Ovary (tissue), 9 donors: ENCODE results near the gene KIAA1755. TPM values are rescaled to one million over a fixed set of nuclear protein-coding genes. Genes with fewer than 3 reads are reported as not detected.

Source experiments
- DNase-seq, 5 donors: peaks; one replicate each; pipeline ENCODE4 v3.0.0-alpha.2; 2019 to 2020
- H3K27ac ChIP-seq, 2 donors: fragments of 200-600 bp; one replicate each; pipeline versions ENCODE4 v1.5.1 to v1.8.0; 2019 to 2022
- H3K27me3 ChIP-seq: fragments of 200-600 bp; one replicate; pipeline ENCODE4 v1.8.0; 2022
- H3K36me3 ChIP-seq: fragments of 200-600 bp; sonication (generic); one replicate; pipeline ENCODE4 v1.5.1; 2019
- H3K4me1 ChIP-seq: one replicate; pipeline ENCODE4 v1.8.1; 2013; ENCODE audit warnings: mild to moderate bottlenecking, moderate library complexity; ENCODE audit not compliant: insufficient read depth
- H3K4me3 ChIP-seq: fragments of 200-600 bp; sonication (generic); one replicate; pipeline ENCODE4 v1.5.1; 2017
- H3K9me3 ChIP-seq, 2 donors: fragments of 200-600 bp in 1 of 2; sonication (generic) in 1 of 2; one replicate each; pipeline versions ENCODE4 v1.5.1 to v1.8.1; 2013 to 2019; ENCODE audit warnings: mild to moderate bottlenecking in 1 of 2, moderate library complexity in 1 of 2
- CTCF ChIP-seq, 3 donors: fragments of 450-650 bp in 2 of 3; fragments of 200-600 bp in 1 of 3; IDR thresholded peaks; one replicate each; pipeline versions ENCODE4 v1.5.1 to v1.8.0; 2016 to 2022; ENCODE audit warnings: antibody characterized with exemption in 3 of 3, mild to moderate bottlenecking in 1 of 3
- EP300 ChIP-seq: sonication (generic); formaldehyde crosslinking; IDR thresholded peaks from one replicate; pipeline ENCODE4 v1.6.1; 2017; ENCODE audit warnings: antibody characterized with exemption
- POLR2A ChIP-seq: fragments of 450-650 bp; IDR thresholded peaks from one replicate; pipeline ENCODE4 v1.6.1; 2017; ENCODE audit warnings: antibody characterized with exemption, mild to moderate bottlenecking, moderate library complexity
- WGBS, 3 donors: extraction: QIAGEN DNeasy Blood & Tissue Kit in 1 of 3; methylation state at CpG; one replicate each; pipeline versions ENCODE4 v1.1.5 to v1.1.7; 2013 to 2017; 5-methylcytosine and 5-hydroxymethylcytosine counted together
- intact Hi-C, 4 donors: fragments of 100-400 bp; cut with DNase I; formaldehyde crosslinking; loops; one replicate each; pipeline versions ENCODE4 v1.11.0 to v1.15.1; 2022 to 2023
- polyA plus RNA-seq, 2 donors: library from polyadenylated mRNA; stranded (reverse); fragments of 200-250 nt in 1 of 2; fragments of 350-450 nt in 1 of 2; fragmentation: Illumina TruSeq in 1 of 2; extraction: RNeasy Lipid Tissue Mini Kit (QIAGEN cat#74804) in 1 of 2; gene quantifications; one replicate each; pipeline ENCODE4 v1.2.3, GENCODE V29; 2013 to 2014
- total RNA-seq, 7 donors: library from RNA; depleted of rRNA in 2 of 7; stranded (reverse); fragments of >200 nt in 2 of 7; fragmentation: NEBNext Ultra II Directional in 3 of 7; extraction: Animal tissue kit (Norgen Biotek cat#: 25700) in 3 of 7; gene quantifications; one replicate each; pipeline versions ENCODE4 v1.1.0 to v1.2.4, GENCODE V29; 2016 to 2023
- donor health status: DM: no; HTN: no; CAD: no; lungs with moderate emphysema.
- donor health status: DM: no; HTN: no; CAD: no.
- donor health status: Bipolar disorder and iron deficiency.
- donor health status: DM: yes; HTN: yes; CAD: no.
- donor health status: DM: no; HTN: no; CAD: no.
- donor health status: DM: yes; HTN: yes; CAD: no.

Gene KIAA1755
- total and polyA plus RNA-seq, 9 donors = 4.4 to 29.7 (median 12.0) TPM

- H3K9me3 ChIP-seq = no peaks in the 10 kb centered on the region
- intact Hi-C loops = no loop called here
- no peaks in the 10 kb centered on the region for H3K27me3 ChIP-seq
- no peaks in the 10 kb centered on the region for H3K4me1 ChIP-seq
- no peak overlapping the region for H3K4me3 ChIP-seq
- no peak overlapping the region for H3K27ac ChIP-seq
- no peak for DNase-seq
- H3K36me3 ChIP-seq = no peaks in the 10 kb centered on the region
- WGBS, 3 donors = 70 to 74% (median 71%) methylated on average over 6 of the region's 6 CpGs
- TF ChIP-seq EP300 = no peak
- no peak for TF ChIP-seq POLR2A
- no peak for TF ChIP-seq CTCF (IDR thresholded peaks at IDR 0.05)
Measured at GRCh38 chr20:38203337-38203980, 57.1 kb downstream of the KIAA1755 start.

DNA sequence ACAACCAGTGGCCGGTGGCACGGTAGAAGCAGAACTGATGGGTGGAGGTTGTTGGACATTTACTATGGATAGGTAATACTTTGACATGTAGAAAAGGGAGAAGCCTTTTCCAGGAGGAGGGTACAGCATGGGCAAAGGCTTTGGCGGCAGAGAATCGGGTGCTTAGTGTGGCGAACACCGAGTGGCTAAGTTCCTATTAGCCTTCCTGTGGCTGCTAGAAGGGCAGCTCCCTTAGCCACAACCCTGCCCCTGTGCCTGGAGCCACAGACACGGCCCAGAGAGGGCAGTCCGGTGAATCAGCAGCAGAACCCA lies 57.6 kb downstream of the KIAA1755 start:
- TF ChIP-seq EP300 = no peak
- no peak for TF ChIP-seq POLR2A
- TF ChIP-seq CTCF (IDR thresholded peaks at IDR 0.05) = no peak
- intact Hi-C loops = no loop called here
- 74 to 87% (median 84%) methylated on average over 8 of the region's 8 CpGs for WGBS, 3 donors
- Histone ChIP-seq H3K27me3 (no peaks in the 10 kb centered on the region), H3K36me3 (no peaks in the 10 kb centered on the region), H3K9me3 (no peaks in the 10 kb centered on the region), H3K4me1 (no peaks in the 10 kb centered on the region), H3K27ac (no peak overlapping the region), H3K4me3 (no peak overlapping the region)
- no peak for DNase-seq

DNA sequence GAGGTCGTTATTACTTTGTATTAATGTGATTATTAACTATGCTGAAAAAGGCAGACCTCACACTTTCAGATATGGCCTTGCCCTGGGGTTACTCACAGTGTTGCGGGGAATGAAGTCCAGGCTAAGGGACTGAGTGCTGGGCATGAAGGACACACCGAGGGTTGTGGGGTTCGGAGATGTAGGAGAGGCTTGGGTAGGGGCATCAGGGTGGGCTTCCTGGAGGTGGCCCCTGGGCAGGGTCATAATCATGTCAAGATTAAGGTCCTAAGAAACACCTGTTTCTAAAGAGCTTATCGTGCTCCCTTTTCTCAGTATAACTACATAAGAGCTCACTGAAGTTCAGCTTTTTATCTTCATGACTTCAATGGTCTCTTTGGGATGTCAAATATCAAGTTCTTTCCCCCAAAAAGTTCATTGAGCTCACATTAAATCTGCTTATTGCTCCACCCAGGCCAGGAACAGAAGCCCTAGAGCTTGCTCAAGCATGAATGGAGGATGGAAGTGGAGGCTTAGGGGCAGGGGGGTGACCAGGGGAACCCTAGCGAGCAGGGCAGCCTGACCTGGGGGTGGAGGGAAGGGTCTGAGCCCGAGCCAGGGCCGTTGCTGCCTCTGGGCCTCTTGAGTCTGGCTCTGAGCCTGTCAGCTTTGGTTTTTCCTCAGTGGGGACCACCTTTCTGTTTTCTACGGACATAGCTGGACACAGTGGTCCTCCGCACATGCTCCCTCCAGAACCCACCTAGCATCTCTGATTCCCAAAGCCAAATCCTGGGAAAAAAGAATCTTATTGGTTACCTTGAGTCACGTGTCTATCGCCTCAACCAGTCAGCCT lies 58.2 kb downstream of the KIAA1755 start:
- Histone ChIP-seq H3K27ac (no peak overlapping the region), H3K9me3 (no peaks in the 10 kb centered on the region), H3K4me1 (no peaks in the 10 kb centered on the region), H3K4me3 (no peak overlapping the region), H3K36me3 (no peaks in the 10 kb centered on the region), H3K27me3 (no peaks in the 10 kb centered on the region)
- no peak for DNase-seq
- intact Hi-C loops = no loop called here
- no peak for TF ChIP-seq POLR2A
- TF ChIP-seq EP300 = no peak
- no peak for TF ChIP-seq CTCF (IDR thresholded peaks at IDR 0.05)
- WGBS, 3 donors = 78 to 84% (median 82%) methylated on average over 12 of the region's 12 CpGs

GRCh38 chr20:38201356-38201755 lies 59.2 kb downstream of the KIAA1755 start:
- H3K36me3 ChIP-seq = no peaks in the 10 kb centered on the region
- intact Hi-C loops = no loop called here
- no peaks in the 10 kb centered on the region for H3K27me3 ChIP-seq
- H3K9me3 ChIP-seq = no peaks in the 10 kb centered on the region
- no peak for TF ChIP-seq EP300
- no peak for TF ChIP-seq CTCF (IDR thresholded peaks at IDR 0.05)
- TF ChIP-seq POLR2A = no peak
- H3K4me1 ChIP-seq = no peaks in the 10 kb centered on the region
- H3K4me3 ChIP-seq = no peak overlapping the region
- 55 to 66% (median 66%) methylated on average over 6 of the region's 6 CpGs for WGBS, 3 donors
- H3K27ac ChIP-seq = no peak overlapping the region
- DNase-seq = no peak
